GM12875 (cell line): ENCODE measurements around the gene GSTM3.
"Not testable (repeated sequence)": the region's sequence is repeated elsewhere in the genome, so short reads cannot be mapped to it uniquely, and the experiment has no call there.

Source experiments
- H3K4me3 ChIP-seq: one replicate; pipeline ENCODE4 v1.5.1; 2011; ENCODE audit warnings: low read depth, low read length, control low read depth
- CTCF ChIP-seq: IDR thresholded peaks from 2 replicates; pipeline ENCODE4 v1.5.1; 2011; ENCODE audit warnings: low read depth, mild to moderate bottlenecking, control low read depth, inconsistent platforms, low read length, moderate library complexity, borderline replicate concordance; ENCODE audit not compliant: insufficient read depth

The GSTM3 gene

DNA sequence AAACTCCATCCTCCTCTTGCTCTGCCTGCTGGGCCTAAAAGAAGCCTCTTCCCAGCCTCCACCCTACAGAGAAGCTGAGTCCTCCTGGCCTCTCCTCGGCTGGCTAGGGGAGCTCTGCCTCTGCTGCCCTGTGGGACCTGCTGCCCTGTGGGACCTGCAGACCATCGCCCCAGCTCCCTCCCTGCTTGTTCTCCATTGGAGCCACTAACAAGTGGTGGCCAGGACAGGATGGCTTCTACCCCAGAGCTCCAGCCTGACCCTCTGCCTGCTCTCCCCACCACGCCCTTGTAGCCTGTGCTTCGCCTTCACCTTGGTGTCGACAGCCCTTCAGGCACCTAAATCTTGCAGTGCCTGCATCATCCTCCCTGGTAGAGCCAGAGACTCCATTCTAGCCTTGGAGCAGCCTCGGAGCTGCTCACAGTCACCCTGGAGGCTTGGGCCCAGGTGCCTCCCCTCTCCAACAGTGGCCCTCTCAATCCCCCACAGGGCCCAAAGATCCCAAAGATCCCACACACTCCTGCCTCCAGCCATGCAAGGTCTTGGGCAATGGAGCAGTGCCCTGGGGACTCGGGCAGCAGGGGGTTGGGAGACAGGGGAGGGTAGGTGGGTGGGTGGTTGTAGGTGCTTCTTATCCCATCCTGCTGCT lies 19.9 kb upstream of the GSTM3 start:
- H3K4me3 ChIP-seq: no peak overlapping the region
- no peak for TF ChIP-seq CTCF

DNA sequence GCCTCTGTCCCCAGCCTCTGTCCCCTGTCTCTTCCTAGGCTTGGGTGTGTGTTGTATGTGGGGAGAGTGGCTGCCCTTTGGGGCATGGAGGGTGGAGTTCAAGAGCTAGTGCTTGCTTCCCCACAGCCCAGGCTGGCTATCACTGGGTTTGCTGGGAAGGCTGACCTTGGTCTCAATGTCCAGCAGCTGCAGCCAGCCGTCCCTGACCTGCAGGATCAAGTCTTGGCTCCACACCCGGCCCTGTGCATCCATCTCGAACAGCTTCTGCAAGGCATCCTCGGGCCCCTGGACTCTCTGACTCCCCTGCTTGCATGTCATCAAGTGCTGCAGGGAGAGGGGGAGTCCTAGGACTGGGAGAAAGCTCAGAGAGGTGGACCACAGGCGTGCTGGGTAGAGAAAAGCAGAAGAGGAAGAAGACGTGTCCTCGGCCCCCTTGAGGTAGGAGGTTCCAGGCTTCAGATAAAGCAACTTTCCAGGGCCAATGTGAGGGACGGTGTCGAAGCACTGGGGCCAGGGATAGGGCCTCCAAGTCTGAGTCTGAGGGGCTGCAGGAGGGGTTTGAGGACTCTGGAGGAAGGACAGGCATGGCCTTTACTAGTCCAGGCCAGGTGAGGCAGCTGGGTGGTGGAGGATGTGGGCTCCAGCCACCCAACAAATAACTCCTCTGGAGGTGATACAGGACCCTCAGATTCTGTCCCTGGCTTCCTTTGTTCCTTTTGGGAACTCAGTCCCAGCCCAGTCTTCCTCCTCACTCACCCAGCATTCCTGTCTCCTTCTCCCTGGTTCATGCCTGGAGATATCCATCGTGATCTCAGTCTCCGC lies 18.9 kb upstream of the GSTM3 start:
- no peak overlapping the region for H3K4me3 ChIP-seq
- no peak for TF ChIP-seq CTCF

DNA sequence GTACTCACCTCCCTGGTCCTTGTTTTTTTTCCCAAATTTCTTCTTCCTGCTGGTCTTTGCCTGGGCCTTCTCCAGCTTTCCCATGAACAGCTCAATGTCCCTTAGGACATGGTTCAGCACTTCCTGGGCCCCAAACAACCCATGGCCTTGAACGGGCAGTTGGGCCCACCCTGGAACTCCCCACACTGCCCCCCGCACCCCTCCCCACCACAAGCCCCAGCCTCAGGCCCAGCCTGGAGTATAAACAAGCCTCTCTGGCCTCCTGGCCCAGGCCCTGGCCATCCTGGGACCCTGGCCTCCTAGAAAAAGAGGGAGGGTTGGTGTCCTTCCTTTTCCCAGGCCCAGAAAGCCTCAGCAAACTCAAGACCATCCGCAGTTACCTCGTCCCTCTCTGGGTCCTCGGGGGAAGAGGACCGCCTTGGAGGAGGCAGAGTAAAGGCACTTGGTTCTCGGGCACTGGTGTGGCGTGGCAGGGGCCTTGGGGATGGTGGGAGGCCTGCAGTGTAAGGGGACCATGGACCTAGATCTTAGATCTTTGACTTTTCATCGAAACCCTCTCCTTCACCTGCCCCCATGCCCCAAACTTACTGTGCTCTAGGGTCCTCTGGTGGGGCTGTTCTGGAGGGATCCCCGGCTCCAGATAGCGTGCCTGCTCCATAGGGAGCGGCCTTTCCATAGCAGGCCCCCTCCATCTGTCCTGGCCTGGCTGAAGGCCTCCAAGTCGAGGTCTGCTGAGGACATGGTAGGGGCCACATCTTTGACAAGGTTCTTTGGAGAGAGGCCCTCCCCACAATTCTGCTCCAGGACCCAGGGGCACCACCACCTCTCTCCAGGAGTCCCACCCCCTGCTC lies 17.3 kb upstream of the GSTM3 start:
- TF ChIP-seq CTCF: no peak
- H3K4me3 ChIP-seq: no peak overlapping the region

DNA sequence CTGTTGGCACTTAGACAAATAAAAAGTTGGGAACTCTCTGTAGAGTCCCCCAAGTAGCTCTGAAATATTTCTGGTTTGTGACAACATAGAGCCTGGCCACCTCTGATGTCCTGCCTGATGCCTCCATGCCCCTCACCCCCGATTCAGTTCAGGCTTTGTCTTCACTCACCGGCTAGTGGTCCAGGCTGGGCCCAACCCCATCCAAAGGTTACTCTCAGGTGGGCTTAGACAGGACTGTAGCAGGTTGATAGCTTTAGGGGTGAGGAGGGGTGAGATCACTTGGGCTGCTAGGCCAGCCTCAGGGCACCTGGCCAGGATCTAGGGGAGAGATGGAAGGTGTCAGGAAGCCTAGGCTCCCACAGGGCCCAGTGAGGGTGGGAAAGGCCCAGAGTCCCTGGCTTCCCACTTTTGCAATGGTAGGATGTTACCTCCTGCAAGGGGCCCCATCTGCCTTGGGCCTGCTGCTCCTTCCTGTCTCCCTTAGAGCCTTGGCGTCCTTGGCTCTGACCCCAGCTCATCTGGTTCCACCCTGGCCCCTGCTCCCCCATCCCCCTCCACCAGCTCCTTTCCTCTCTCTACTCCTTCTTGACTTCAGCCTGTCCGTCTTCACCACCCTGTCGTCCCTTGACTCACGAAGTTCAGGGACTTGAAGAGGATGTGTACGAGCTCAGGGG lies 16.1 kb upstream of the GSTM3 start:
- TF ChIP-seq CTCF: no peak
- no peak overlapping the region for H3K4me3 ChIP-seq

DNA sequence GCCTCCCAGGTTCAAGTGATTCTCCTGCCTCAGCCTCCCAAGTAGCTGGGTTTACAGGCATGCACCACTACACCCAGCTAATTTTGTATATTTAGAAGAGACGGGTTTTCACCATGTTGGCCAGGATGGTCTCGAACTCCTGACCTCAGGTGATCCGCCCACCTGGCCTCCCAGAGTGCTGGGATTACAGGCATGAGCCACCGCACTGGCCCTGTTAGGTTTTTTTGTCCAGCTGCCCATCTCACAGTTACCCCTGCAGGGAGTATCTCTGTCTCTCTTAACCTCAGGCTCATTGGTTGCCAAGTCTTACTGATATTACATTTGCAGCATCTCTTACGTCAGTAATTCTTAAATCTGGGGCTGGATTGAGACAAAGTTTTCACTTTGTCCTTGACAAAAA lies 15.5 kb upstream of the GSTM3 start:
- not testable (repeated sequence) for H3K4me3 ChIP-seq

- no peak for TF ChIP-seq CTCF
- no peak overlapping the region for H3K4me3 ChIP-seq
These were observed 13.9 kb upstream of the GSTM3 start for GRCh38 chr1:109754738-109755137.
